Measurements from ENCODE around the gene NTRK3.

DNA sequence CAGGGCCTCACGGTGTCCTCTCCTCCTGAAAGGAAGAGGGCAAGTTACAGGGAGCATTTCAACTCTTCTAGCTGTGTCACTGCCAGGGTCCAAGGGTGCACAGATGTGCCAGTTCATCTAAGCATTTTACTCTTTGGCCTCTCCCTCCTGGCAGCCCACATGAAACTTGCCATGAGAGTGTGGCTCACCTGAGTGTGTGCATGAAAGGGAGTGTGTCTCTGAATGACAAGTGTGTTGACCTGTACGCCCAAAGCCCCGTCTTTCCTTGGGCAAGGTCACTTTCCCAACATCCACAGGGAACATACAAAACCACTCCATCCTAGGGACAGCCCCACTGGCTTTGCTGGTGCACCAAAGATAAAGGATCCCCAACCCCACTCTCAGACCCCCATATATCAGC lies 280.0 kb downstream of the NTRK3 start:
- TF ChIP-seq, protein P1, sequence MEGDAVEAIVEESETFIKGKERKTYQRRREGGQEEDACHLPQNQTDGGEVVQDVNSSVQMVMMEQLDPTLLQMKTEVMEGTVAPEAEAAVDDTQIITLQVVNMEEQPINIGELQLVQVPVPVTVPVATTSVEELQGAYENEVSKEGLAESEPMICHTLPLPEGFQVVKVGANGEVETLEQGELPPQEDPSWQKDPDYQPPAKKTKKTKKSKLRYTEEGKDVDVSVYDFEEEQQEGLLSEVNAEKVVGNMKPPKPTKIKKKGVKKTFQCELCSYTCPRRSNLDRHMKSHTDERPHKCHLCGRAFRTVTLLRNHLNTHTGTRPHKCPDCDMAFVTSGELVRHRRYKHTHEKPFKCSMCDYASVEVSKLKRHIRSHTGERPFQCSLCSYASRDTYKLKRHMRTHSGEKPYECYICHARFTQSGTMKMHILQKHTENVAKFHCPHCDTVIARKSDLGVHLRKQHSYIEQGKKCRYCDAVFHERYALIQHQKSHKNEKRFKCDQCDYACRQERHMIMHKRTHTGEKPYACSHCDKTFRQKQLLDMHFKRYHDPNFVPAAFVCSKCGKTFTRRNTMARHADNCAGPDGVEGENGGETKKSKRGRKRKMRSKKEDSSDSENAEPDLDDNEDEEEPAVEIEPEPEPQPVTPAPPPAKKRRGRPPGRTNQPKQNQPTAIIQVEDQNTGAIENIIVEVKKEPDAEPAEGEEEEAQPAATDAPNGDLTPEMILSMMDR (conservative IDR thresholded peaks at IDR 0.05): no peak
- TF ChIP-seq EZH2 (IDR thresholded peaks at IDR 0.05; ENCODE audit: low read depth): no peak

Measured in PC-9 (cell line).